GM23338 (cell line): ENCODE measurements around the gene SACS. TPM values are rescaled to one million over a fixed set of nuclear protein-coding genes. Genes with fewer than 3 reads are reported as not detected.

Source experiments
- ATAC-seq: fragments of 200-7000 bp; cut with Tn5 transposase; 3 replicates; pipeline ENCODE4 v1.9.1; 2020
- DNase-seq: peaks from one replicate; pipeline ENCODE4 v3.0.0-alpha.2; 2015; ENCODE audit warnings: low spot score
- H2AFZ ChIP-seq: fragments of 200-600 bp; sonication (generic); 2 replicates; pipeline ENCODE4 v1.8.0; 2016; ENCODE audit warnings: antibody characterized with exemption, mild to moderate bottlenecking, moderate library complexity
- H3F3A ChIP-seq: fragments of 200-600 bp; sonication (generic); replicated peaks from 2 replicates; pipeline ENCODE4 v1.8.0; 2017; ENCODE audit warnings: antibody characterized with exemption, mixed run types, low read depth
- H3K27ac ChIP-seq: fragments of 200-600 bp; sonication (generic); 2 replicates; pipeline ENCODE4 v1.6.1; 2016; ENCODE audit warnings: low read depth
- H3K27me3 ChIP-seq: fragments of 200-600 bp; sonication (generic); 2 replicates; pipeline ENCODE4 v1.8.0; 2016; ENCODE audit warnings: mild to moderate bottlenecking, mixed run types, moderate library complexity; ENCODE audit not compliant: insufficient read depth
- H3K36me3 ChIP-seq: fragments of 200-600 bp; sonication (generic); 2 replicates; pipeline ENCODE4 v1.8.0; 2016; ENCODE audit warnings: mild to moderate bottlenecking; ENCODE audit not compliant: insufficient read depth
- H3K4me1 ChIP-seq: fragments of 200-600 bp; sonication (generic); 2 replicates; pipeline ENCODE4 v1.8.0; 2016; ENCODE audit warnings: mild to moderate bottlenecking, moderate library complexity; ENCODE audit not compliant: insufficient read depth
- H3K4me2 ChIP-seq: fragments of 200-600 bp; sonication (generic); 2 replicates; pipeline ENCODE4 v1.7.1; 2017; ENCODE audit warnings: mixed run types
- H3K4me3 ChIP-seq: fragments of 200-600 bp; sonication (generic); 2 replicates; pipeline ENCODE4 v1.6.1; 2016; ENCODE audit warnings: mixed run types
- H3K79me2 ChIP-seq: fragments of 200-600 bp; sonication (generic); replicated peaks from 2 replicates; pipeline ENCODE4 v1.8.0; 2017; ENCODE audit warnings: mild to moderate bottlenecking; ENCODE audit not compliant: insufficient read depth
- H3K9me2 ChIP-seq: fragments of 200-600 bp; sonication (generic); 2 replicates; pipeline ENCODE4 v1.8.0; 2017; ENCODE audit not compliant: insufficient read depth
- H4K20me1 ChIP-seq: fragments of 200-600 bp; sonication (generic); replicated peaks from 2 replicates; pipeline ENCODE4 v1.8.0; 2017; ENCODE audit warnings: mild to moderate bottlenecking; ENCODE audit not compliant: insufficient read depth
- H3K27ac Mint-ChIP-seq: 2 replicates; pipeline ENCODE4 v1.8.0; 2020; ENCODE audit warnings: inconsistent platforms, mild to moderate bottlenecking, moderate library complexity, mixed read lengths
- H3K27me3 Mint-ChIP-seq: 3 replicates; pipeline ENCODE4 v1.8.0; 2022; ENCODE audit warnings: low read depth, mild to moderate bottlenecking, moderate library complexity, mixed read lengths, inconsistent platforms; ENCODE audit not compliant: insufficient read depth, poor library complexity
- H3K36me3 Mint-ChIP-seq: 3 replicates; pipeline ENCODE4 v1.8.0; 2021; ENCODE audit warnings: low read depth, mild to moderate bottlenecking, inconsistent platforms, moderate library complexity, mixed read lengths
- H3K4me1 Mint-ChIP-seq: 3 replicates; pipeline ENCODE4 v1.8.0; 2020; ENCODE audit warnings: mild to moderate bottlenecking, inconsistent platforms, mixed read lengths
- H3K4me3 Mint-ChIP-seq: 3 replicates; pipeline ENCODE4 v1.8.0; 2021; ENCODE audit warnings: moderate library complexity, mild to moderate bottlenecking, inconsistent platforms, mixed read lengths
- H3K9me3 Mint-ChIP-seq: 3 replicates; pipeline ENCODE4 v1.8.0; 2020; ENCODE audit warnings: moderate library complexity, mild to moderate bottlenecking, inconsistent platforms, mixed read lengths
- CREB1 ChIP-seq: fragments of 250-450 bp; sonication (Bioruptor Pico); IDR thresholded peaks from 2 replicates; pipeline ENCODE4 v1.5.0; 2020; ENCODE audit warnings: low read depth, mild to moderate bottlenecking, moderate library complexity
- ETS1 ChIP-seq: IDR thresholded peaks from 2 replicates; pipeline ENCODE4 v1.6.1; 2016; ENCODE audit warnings: antibody characterized with exemption
- EZH2phosphoT487 ChIP-seq: fragments of 200-600 bp; sonication (generic); IDR thresholded peaks from one replicate; pipeline ENCODE4 v1.8.1; 2018; ENCODE audit warnings: antibody characterized with exemption; ENCODE audit not compliant: unreplicated experiment
- NANOG ChIP-seq: IDR thresholded peaks from 2 replicates; pipeline ENCODE4 v1.6.1; 2016; ENCODE audit warnings: antibody characterized with exemption, borderline replicate concordance
- POLR2AphosphoS5 ChIP-seq: IDR thresholded peaks from 2 replicates; pipeline ENCODE4 v1.6.1; 2016; ENCODE audit warnings: antibody characterized with exemption, low read depth
- STAT1 ChIP-seq: IDR thresholded peaks from one replicate; pipeline ENCODE4 v1.6.1; 2016; ENCODE audit warnings: antibody characterized with exemption; ENCODE audit not compliant: unreplicated experiment
- ZNF462 ChIP-seq: fragments of 250-450 bp; sonication (Bioruptor Pico); IDR thresholded peaks from 2 replicates; pipeline ENCODE4 v1.5.0; 2020; ENCODE audit warnings: mild to moderate bottlenecking, moderate library complexity
- polyA plus RNA-seq: library from polyadenylated mRNA; unstranded; fragments of >200 nt; fragmentation: Nextera tagmentation; extraction: Ambion mirVana; gene quantifications from 2 replicates; pipeline ENCODE4 v1.2.1, GENCODE V29; 2016
- total RNA-seq: library from RNA; depleted of rRNA; stranded (reverse); fragments of >200 nt; shearing (Covaris generic); gene quantifications from 2 replicates; pipeline ENCODE4 v1.2.3, GENCODE V29; 2014

SACS gene
- total and polyA plus RNA-seq, 2 experiments from 2014 or later, result 13.8 to 58.7 TPM

GRCh38 chr13:23480324-23480723 lies 46.8 kb upstream of the SACS start (continued):
- TF ChIP-seq ZNF462 (CRISPR knock-in tag), result no peak
- TF ChIP-seq STAT1, result no peak

DNA sequence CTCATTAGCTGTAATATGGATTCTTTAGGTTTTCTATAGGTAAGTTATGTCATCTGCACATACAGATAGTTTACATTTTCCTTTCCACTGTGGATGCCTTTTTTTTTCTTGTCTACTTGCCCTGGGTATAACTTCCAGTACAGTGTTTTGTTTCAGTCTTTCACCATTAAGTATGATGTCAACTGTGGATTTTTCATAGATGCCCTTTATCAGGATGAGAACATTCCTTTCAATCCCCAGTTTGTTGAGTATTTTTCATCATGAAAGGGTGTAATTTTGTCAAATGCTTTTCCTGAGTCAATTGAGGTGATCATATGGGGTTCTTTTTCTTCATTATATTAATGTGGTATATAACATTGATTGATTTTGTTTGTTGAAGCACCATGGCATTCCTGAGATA lies 43.6 kb upstream of the SACS start:
- no peaks in the 10 kb centered on the region for H3K9me2 ChIP-seq
- H3K27ac ChIP-seq, result no peak overlapping the region
- Mint-ChIP-seq H3K27ac (no peak overlapping the region), H3K36me3 (peaks cover 6% of the 10 kb centered on the region; the same call in 1 of the 3 replicates), H3K27me3 (no peaks in the 10 kb centered on the region), H3K4me1 (no peaks in the 10 kb centered on the region), H3K4me3 (no peak overlapping the region), H3K9me3 (peaks cover 25% of the 10 kb centered on the region)
- H3F3A ChIP-seq, result no peaks in the 10 kb centered on the region
- no peaks in the 10 kb centered on the region for H3K36me3 ChIP-seq
- no peaks in the 10 kb centered on the region for H3K4me1 ChIP-seq
- H3K4me3 ChIP-seq, result no peak overlapping the region
- ATAC-seq (no peak), DNase-seq (no peak)
- H3K27me3 ChIP-seq, result no peaks in the 10 kb centered on the region
- no peak overlapping the region for H2AFZ ChIP-seq
- no peaks in the 10 kb centered on the region for H4K20me1 ChIP-seq
- H3K79me2 ChIP-seq, result no peaks in the 10 kb centered on the region
- H3K4me2 ChIP-seq, result no peak overlapping the region
- TF ChIP-seq EZH2phosphoT487 (no peak), NANOG (no peak), POLR2AphosphoS5 (no peak), CREB1 (CRISPR knock-in tag) (no peak), ETS1 (no peak), STAT1 (no peak), ZNF462 (CRISPR knock-in tag) (no peak)
